Right atrium auricular region (tissue), 2 donors: Measurements from ENCODE around the gene NSUN7. TPM values are rescaled to one million over a fixed set of nuclear protein-coding genes. Genes with fewer than 3 reads are reported as not detected.

ENCODE experiments used
- DNase-seq: peaks from one replicate; pipeline ENCODE4 v3.0.0-alpha.2; 2019; ENCODE audit warnings: low spot score
- H3K27ac ChIP-seq, 2 donors: fragments of 200-600 bp; sonication (generic); 1 replicate in 1 of 2; 2 replicates in 1 of 2; pipeline ENCODE4 v1.5.1; 2016 to 2019
- H3K27me3 ChIP-seq, 2 donors: fragments of 200-600 bp; sonication (generic); one replicate each; pipeline versions ENCODE4 v1.5.1 to v1.6.0; 2017 to 2019
- H3K36me3 ChIP-seq: fragments of 200-600 bp; sonication (generic); one replicate; pipeline ENCODE4 v1.5.1; 2016
- H3K4me1 ChIP-seq, 2 donors: fragments of 200-600 bp; sonication (generic); one replicate each; pipeline versions ENCODE4 v1.5.1 to v1.6.0; 2017 to 2019
- H3K4me3 ChIP-seq, 2 donors: fragments of 200-600 bp; sonication (generic); 1 replicate in 1 of 2; 2 replicates in 1 of 2; pipeline ENCODE4 v1.5.1; 2017 to 2019; ENCODE audit warnings: mild to moderate bottlenecking in 1 of 2, moderate library complexity in 1 of 2
- H3K9me3 ChIP-seq, 2 donors: fragments of 200-600 bp; sonication (generic); one replicate each; pipeline ENCODE4 v1.5.1; 2019
- CTCF ChIP-seq, 2 donors: fragments of 200-600 bp; sonication (generic); IDR thresholded peaks; one replicate each; pipeline ENCODE4 v1.5.1; 2019; ENCODE audit warnings: antibody characterized with exemption in 2 of 2
- total RNA-seq, 2 donors: library from RNA; depleted of rRNA; stranded (reverse); fragments of >200 nt; gene quantifications; one replicate each; pipeline ENCODE4 v1.1.0, GENCODE V29; 2016

The NSUN7 gene
- total RNA-seq, 2 donors from 2014 or later: 1.9 to 9.8 TPM

GRCh38 chr4:40825014-40825838, 75.5 kb downstream of the NSUN7 start:
- no peak for DNase-seq
- Histone ChIP-seq H3K4me3 (no peak overlapping the region), H3K27ac (no peak overlapping the region), H3K36me3 (peaks cover 74% of the 10 kb centered on the region), H3K4me1 (no peaks in the 10 kb centered on the region), H3K27me3 (no peaks in the 10 kb centered on the region), H3K9me3 (no peaks in the 10 kb centered on the region)
- no peak for TF ChIP-seq CTCF (IDR thresholded peaks at IDR 0.05)

- Histone ChIP-seq H3K27ac (no peak overlapping the region), H3K9me3 (no peaks in the 10 kb centered on the region), H3K27me3 (no peaks in the 10 kb centered on the region), H3K4me1 (no peaks in the 10 kb centered on the region), H3K4me3 (no peak overlapping the region), H3K36me3 (peaks cover 61% of the 10 kb centered on the region)
- no peak for TF ChIP-seq CTCF (IDR thresholded peaks at IDR 0.05)
- no peak for DNase-seq
Measured at GRCh38 chr4:40826821-40827220, 77.1 kb downstream of the NSUN7 start.

- DNase-seq: no peak
- Histone ChIP-seq H3K27ac (no peak overlapping the region), H3K27me3 (no peaks in the 10 kb centered on the region), H3K4me1 (no peaks in the 10 kb centered on the region), H3K9me3 (no peaks in the 10 kb centered on the region), H3K4me3 (no peak overlapping the region), H3K36me3 (peaks cover 52% of the 10 kb centered on the region)
- no peak for TF ChIP-seq CTCF (IDR thresholded peaks at IDR 0.05)
Measured at GRCh38 chr4:40827758-40828157, 78.0 kb downstream of the NSUN7 start.

GRCh38 chr4:40828661-40829060, 78.9 kb downstream of the NSUN7 start:
- H3K36me3 ChIP-seq: peaks cover 44% of the 10 kb centered on the region
- DNase-seq: no peak
- H3K4me1 ChIP-seq: no peaks in the 10 kb centered on the region
- H3K27ac ChIP-seq: no peak overlapping the region
- H3K9me3 ChIP-seq: no peaks in the 10 kb centered on the region
- H3K4me3 ChIP-seq: no peak overlapping the region
- no peak for TF ChIP-seq CTCF (IDR thresholded peaks at IDR 0.05)
- no peaks in the 10 kb centered on the region for H3K27me3 ChIP-seq

GRCh38 chr4:40829586-40829985, 79.8 kb downstream of the NSUN7 start:
- DNase-seq: no peak

More at GRCh38 chr4:40829586-40829985, 79.8 kb downstream of the NSUN7 start:
- no peak for TF ChIP-seq CTCF (IDR thresholded peaks at IDR 0.05)
- Histone ChIP-seq H3K36me3 (peaks cover 52% of the 10 kb centered on the region), H3K4me1 (no peaks in the 10 kb centered on the region), H3K27ac (no peak overlapping the region), H3K4me3 (no peak overlapping the region), H3K9me3 (no peaks in the 10 kb centered on the region), H3K27me3 (no peaks in the 10 kb centered on the region)
